GM12874 (cell line): ENCODE data around the gene AOPEP.

Source experiments
- CTCF ChIP-seq: IDR thresholded peaks from 2 replicates; pipeline ENCODE4 v1.5.1; 2011; ENCODE audit warnings: low read depth, mild to moderate bottlenecking, control low read depth, low read length, moderate library complexity; ENCODE audit not compliant: insufficient read depth

AOPEP gene

GRCh38 chr9:94783928-94784327 lies 57.4 kb downstream of the AOPEP start:
- TF ChIP-seq CTCF: no peak

- no peak for TF ChIP-seq CTCF
Measured at GRCh38 chr9:94785215-94786169, 59.0 kb downstream of the AOPEP start.

GRCh38 chr9:94786586-94786985 lies 60.1 kb downstream of the AOPEP start:
- TF ChIP-seq CTCF: no peak

- TF ChIP-seq CTCF: no peak
Measured at GRCh38 chr9:94787266-94787665, 60.8 kb downstream of the AOPEP start.

- no peak for TF ChIP-seq CTCF
Measured at GRCh38 chr9:94788570-94789105, 62.1 kb downstream of the AOPEP start.

GRCh38 chr9:94791435-94791834 lies 64.9 kb downstream of the AOPEP start:
- TF ChIP-seq CTCF: no peak

GRCh38 chr9:94792511-94792910 lies 66.0 kb downstream of the AOPEP start:
- TF ChIP-seq CTCF: no peak
